Measurements from ENCODE around the gene DTX4.

GRCh38 chr11:59180168-59180776, 8.3 kb downstream of the DTX4 start:
- TF ChIP-seq, protein P1, sequence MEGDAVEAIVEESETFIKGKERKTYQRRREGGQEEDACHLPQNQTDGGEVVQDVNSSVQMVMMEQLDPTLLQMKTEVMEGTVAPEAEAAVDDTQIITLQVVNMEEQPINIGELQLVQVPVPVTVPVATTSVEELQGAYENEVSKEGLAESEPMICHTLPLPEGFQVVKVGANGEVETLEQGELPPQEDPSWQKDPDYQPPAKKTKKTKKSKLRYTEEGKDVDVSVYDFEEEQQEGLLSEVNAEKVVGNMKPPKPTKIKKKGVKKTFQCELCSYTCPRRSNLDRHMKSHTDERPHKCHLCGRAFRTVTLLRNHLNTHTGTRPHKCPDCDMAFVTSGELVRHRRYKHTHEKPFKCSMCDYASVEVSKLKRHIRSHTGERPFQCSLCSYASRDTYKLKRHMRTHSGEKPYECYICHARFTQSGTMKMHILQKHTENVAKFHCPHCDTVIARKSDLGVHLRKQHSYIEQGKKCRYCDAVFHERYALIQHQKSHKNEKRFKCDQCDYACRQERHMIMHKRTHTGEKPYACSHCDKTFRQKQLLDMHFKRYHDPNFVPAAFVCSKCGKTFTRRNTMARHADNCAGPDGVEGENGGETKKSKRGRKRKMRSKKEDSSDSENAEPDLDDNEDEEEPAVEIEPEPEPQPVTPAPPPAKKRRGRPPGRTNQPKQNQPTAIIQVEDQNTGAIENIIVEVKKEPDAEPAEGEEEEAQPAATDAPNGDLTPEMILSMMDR (conservative IDR thresholded peaks at IDR 0.05; ENCODE audit: low read length): no peak
- no peak for TF ChIP-seq EZH2phosphoT487 (IDR thresholded peaks at IDR 0.05; ENCODE audit: borderline replicate concordance)

Data from Loucy (cell line).